GM23248 (cell line): Measurements from ENCODE around the gene RBMS3.

Source experiments
- EZH2 ChIP-seq: fragments of 200-600 bp; sonication (generic); IDR thresholded peaks from 2 replicates; pipeline ENCODE4 v1.6.1; 2018; ENCODE audit warnings: antibody characterized with exemption, mild to moderate bottlenecking; ENCODE audit not compliant: insufficient read depth, poor library complexity, severe bottlenecking
- EZH2phosphoT487 ChIP-seq: fragments of 200-600 bp; sonication (generic); IDR thresholded peaks from 2 replicates; pipeline ENCODE4 v1.6.1; 2018; ENCODE audit warnings: antibody characterized with exemption, moderate library complexity, mild to moderate bottlenecking, low read depth; ENCODE audit not compliant: insufficient read depth

DNA sequence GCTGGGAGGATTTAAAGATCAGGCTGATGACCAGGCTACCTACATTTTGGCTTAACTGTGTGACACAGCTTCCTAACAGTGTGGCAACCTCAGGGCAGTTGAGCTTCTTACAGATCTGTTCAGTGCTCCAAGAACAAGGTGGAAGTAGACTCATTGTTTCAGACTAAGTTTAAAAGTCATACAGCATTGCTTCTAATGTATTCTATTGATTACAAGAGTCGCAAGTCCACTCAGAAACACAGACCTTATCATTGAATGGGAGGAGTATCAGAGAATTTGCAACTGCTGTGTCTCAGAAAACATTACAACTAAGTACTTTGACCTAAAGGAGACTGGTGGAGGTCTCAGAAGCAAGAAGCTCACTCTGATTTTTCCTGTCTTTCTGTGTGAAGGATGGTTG lies 746.0 kb downstream of the RBMS3 start:
- TF ChIP-seq EZH2 (no peak), EZH2phosphoT487 (no peak)
